ENCODE data around the gene PALS1.

DNA sequence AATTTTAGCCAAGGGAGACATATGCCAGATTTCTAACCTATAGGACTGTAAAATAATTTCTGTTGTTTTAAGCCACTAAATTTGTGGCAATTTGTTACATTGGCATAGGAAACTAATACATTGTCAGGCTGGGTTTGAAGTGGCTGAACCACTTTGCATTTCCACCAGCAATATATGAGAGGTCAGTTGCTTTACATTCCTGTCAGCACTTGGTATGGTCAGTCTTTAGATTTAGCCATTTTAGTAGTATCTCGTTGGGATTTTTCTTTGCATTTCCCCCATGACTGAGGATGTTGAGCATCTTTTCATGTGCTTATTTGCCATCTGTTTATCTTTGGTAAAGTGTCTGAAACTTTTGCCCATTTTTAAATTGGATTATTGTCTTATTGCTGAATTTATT, 3.9 kb downstream of the PALS1 start:
- TF ChIP-seq, protein P1, sequence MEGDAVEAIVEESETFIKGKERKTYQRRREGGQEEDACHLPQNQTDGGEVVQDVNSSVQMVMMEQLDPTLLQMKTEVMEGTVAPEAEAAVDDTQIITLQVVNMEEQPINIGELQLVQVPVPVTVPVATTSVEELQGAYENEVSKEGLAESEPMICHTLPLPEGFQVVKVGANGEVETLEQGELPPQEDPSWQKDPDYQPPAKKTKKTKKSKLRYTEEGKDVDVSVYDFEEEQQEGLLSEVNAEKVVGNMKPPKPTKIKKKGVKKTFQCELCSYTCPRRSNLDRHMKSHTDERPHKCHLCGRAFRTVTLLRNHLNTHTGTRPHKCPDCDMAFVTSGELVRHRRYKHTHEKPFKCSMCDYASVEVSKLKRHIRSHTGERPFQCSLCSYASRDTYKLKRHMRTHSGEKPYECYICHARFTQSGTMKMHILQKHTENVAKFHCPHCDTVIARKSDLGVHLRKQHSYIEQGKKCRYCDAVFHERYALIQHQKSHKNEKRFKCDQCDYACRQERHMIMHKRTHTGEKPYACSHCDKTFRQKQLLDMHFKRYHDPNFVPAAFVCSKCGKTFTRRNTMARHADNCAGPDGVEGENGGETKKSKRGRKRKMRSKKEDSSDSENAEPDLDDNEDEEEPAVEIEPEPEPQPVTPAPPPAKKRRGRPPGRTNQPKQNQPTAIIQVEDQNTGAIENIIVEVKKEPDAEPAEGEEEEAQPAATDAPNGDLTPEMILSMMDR (IDR thresholded peaks at IDR 0.05) = no peak
- TF ChIP-seq POLR2A (IDR thresholded peaks at IDR 0.05) = no peak

Data from vagina (tissue), 2 donors.